Tibial artery (tissue), 4 donors: Measurements from ENCODE around the gene TAGLN3.

Experiments used
- DNase-seq, 2 donors: peaks; one replicate each; pipeline ENCODE4 v3.0.0-alpha.2; 2019
- H3K27ac ChIP-seq, 2 donors: fragments of 200-600 bp; sonication (generic) in 1 of 2; 1 replicate in 1 of 2; 2 replicates in 1 of 2; pipeline ENCODE4 v1.5.1; 2018 to 2019; ENCODE audit warnings: mild to moderate bottlenecking in 1 of 2
- H3K27me3 ChIP-seq, 2 donors: fragments of 200-600 bp; sonication (generic) in 1 of 2; one replicate each; pipeline versions ENCODE4 v1.5.1 to v1.6.0; 2016 to 2019
- H3K36me3 ChIP-seq, 3 donors: fragments of 200-600 bp; sonication (generic) in 2 of 3; one replicate each; pipeline ENCODE4 v1.5.1; 2016 to 2019; ENCODE audit warnings: mild to moderate bottlenecking in 2 of 3
- H3K4me1 ChIP-seq, 4 donors: fragments of 200-600 bp; sonication (generic) in 2 of 4; 1 replicate in 3 of 4; 2 replicates in 1 of 4; pipeline ENCODE4 v1.5.1; 2016 to 2019
- H3K4me3 ChIP-seq, 2 donors: fragments of 200-600 bp; sonication (generic) in 1 of 2; 1 replicate in 1 of 2; 2 replicates in 1 of 2; pipeline ENCODE4 v1.5.1; 2018 to 2019; ENCODE audit warnings: mild to moderate bottlenecking in 2 of 2
- H3K9me3 ChIP-seq, 3 donors: fragments of 200-600 bp; sonication (generic) in 1 of 3; one replicate each; pipeline ENCODE4 v1.5.1; 2016 to 2019
- CTCF ChIP-seq, 2 experiments: fragments of 200-600 bp in 1 of 2; fragments of 450-650 bp in 1 of 2; IDR thresholded peaks; one replicate each; pipeline ENCODE4 v1.5.1; 2017 to 2019; ENCODE audit warnings: antibody characterized with exemption in 2 of 2, mild to moderate bottlenecking in 1 of 2, moderate library complexity in 1 of 2
- intact Hi-C: fragments of 100-400 bp; cut with DNase I; formaldehyde crosslinking; loops from one replicate; pipeline ENCODE4 v1.15.0; 2023; ENCODE audit warnings: low total_unique reads

Gene TAGLN3

GRCh38 chr3:111998636-111999483 is at the start of gene TAGLN3:
TSS of gene TAGLN3 (plus strand) at chr3:111998922. CDS start at chr3:111999423, 501 bp downstream.
- Histone ChIP-seq H3K27ac (no peak within 1 kb of the TSS), H3K4me1 (peaks cover 0 to 14% (median 10%) of the 10 kb centered on the region in 4 donors), H3K27me3 (peaks cover 0 to 13% of the 10 kb centered on the region in 2 donors), H3K9me3 (no peaks in the 10 kb centered on the region), H3K4me3 (peak within 1 kb of the TSS; percentile 29 to 42), H3K36me3 (no peaks in the 10 kb centered on the region)
- no peak for TF ChIP-seq CTCF (IDR thresholded peaks at IDR 0.05)
- no peak for DNase-seq
- intact Hi-C loops, result no loop called here

GRCh38 chr3:111949712-111950111 is 49.0 kb upstream of the TAGLN3 start:
- H3K27me3 ChIP-seq, result no peaks in the 10 kb centered on the region
- no peaks in the 10 kb centered on the region for H3K4me1 ChIP-seq
- peaks cover 49 to 52% (median 51%) of the 10 kb centered on the region in 3 donors for H3K36me3 ChIP-seq
- no peak overlapping the region for H3K4me3 ChIP-seq
- H3K9me3 ChIP-seq, result no peaks in the 10 kb centered on the region
- H3K27ac ChIP-seq, result no peak overlapping the region
- intact Hi-C loops, result no loop called here
- no peak for DNase-seq
- TF ChIP-seq CTCF (IDR thresholded peaks at IDR 0.05), result no peak

GRCh38 chr3:111951032-111951431 is 47.7 kb upstream of the TAGLN3 start:
- intact Hi-C loops, result no loop called here
- Histone ChIP-seq H3K9me3 (no peaks in the 10 kb centered on the region), H3K4me1 (no peaks in the 10 kb centered on the region), H3K27ac (no peak overlapping the region), H3K27me3 (no peaks in the 10 kb centered on the region), H3K36me3 (peaks cover 40 to 47% (median 42%) of the 10 kb centered on the region in 3 donors), H3K4me3 (no peak overlapping the region)
- DNase-seq, result no peak
- no peak for TF ChIP-seq CTCF (IDR thresholded peaks at IDR 0.05)

GRCh38 chr3:111952086-111952485 is 46.6 kb upstream of the TAGLN3 start:
- peaks cover 35 to 46% (median 40%) of the 10 kb centered on the region in 3 donors for H3K36me3 ChIP-seq
- intact Hi-C loops, result no loop called here
- TF ChIP-seq CTCF (IDR thresholded peaks at IDR 0.05), result no peak

GRCh38 chr3:111952866-111953450 is 45.8 kb upstream of the TAGLN3 start:
- TF ChIP-seq CTCF (IDR thresholded peaks at IDR 0.05), result no peak
- no peak overlapping the region for H3K27ac ChIP-seq
- H3K27me3 ChIP-seq, result no peaks in the 10 kb centered on the region
- H3K36me3 ChIP-seq, result peaks cover 35 to 46% (median 40%) of the 10 kb centered on the region in 3 donors
- DNase-seq, result no peak
- H3K9me3 ChIP-seq, result no peaks in the 10 kb centered on the region
- no peak overlapping the region for H3K4me3 ChIP-seq
- no peaks in the 10 kb centered on the region for H3K4me1 ChIP-seq
- intact Hi-C loops, result no loop called here

More at GRCh38 chr3:111952086-111952485, 46.6 kb upstream of the TAGLN3 start:
- no peak overlapping the region for H3K27ac ChIP-seq
- no peak overlapping the region for H3K4me3 ChIP-seq
- no peaks in the 10 kb centered on the region for H3K4me1 ChIP-seq
- H3K27me3 ChIP-seq, result no peaks in the 10 kb centered on the region
- H3K9me3 ChIP-seq, result no peaks in the 10 kb centered on the region
- no peak for DNase-seq
